SHP77 treated with DMSO at 0.1 percent for 48 hours (cell line): ENCODE data around the gene TP73.
"Not testable (repeated sequence)": the region's sequence is repeated elsewhere in the genome, so short reads cannot be mapped to it uniquely, and the experiment has no call there.

Source experiments
- DNase-seq: peaks from one replicate; lab custom pipeline; 2025; lab: John Stamatoyannopoulos, UW

The TP73 gene

GRCh38 chr1:3618881-3619671 is 33.2 kb upstream of the TP73 start:
- peak; percentile 9 for DNase-seq

GRCh38 chr1:3620708-3621107 is 31.6 kb upstream of the TP73 start:
- DNase-seq: no peak

- DNase-seq: peak; percentile 5
These were observed 31.1 kb upstream of the TP73 start for GRCh38 chr1:3621151-3621671.

- not testable (repeated sequence) for DNase-seq
These were observed 30.2 kb upstream of the TP73 start for GRCh38 chr1:3622102-3622501.

GRCh38 chr1:3623441-3624199 is 28.7 kb upstream of the TP73 start:
- DNase-seq: no peak

- DNase-seq: peak; percentile 73
These were observed 27.8 kb upstream of the TP73 start, which contains the start of gene TPRG1L for GRCh38 chr1:3624200-3625136. TPRG1L (plus strand) TSS chr1:3625015; CDS start chr1:3625073, 58 bp downstream.

GRCh38 chr1:3625151-3625907 is 27.0 kb upstream of the TP73 start:
- peak; percentile 1 for DNase-seq

- DNase-seq: no peak
These were observed 26.3 kb upstream of the TP73 start for GRCh38 chr1:3626025-3626424.

GRCh38 chr1:3627515-3628253 is 24.6 kb upstream of the TP73 start:
- no peak for DNase-seq

GRCh38 chr1:3628445-3628844 is 23.9 kb upstream of the TP73 start:
- DNase-seq: no peak

- no peak for DNase-seq
These were observed 22.7 kb upstream of the TP73 start for GRCh38 chr1:3629561-3630160.

GRCh38 chr1:3630161-3630611 is 22.1 kb upstream of the TP73 start:
- no peak for DNase-seq

- no peak for DNase-seq
These were observed 21.4 kb upstream of the TP73 start for GRCh38 chr1:3630914-3631313.

GRCh38 chr1:3631320-3632260 is 20.7 kb upstream of the TP73 start:
- no peak for DNase-seq

- DNase-seq: no peak
These were observed 20.0 kb upstream of the TP73 start for GRCh38 chr1:3632298-3632697.

- no peak for DNase-seq
These were observed 19.5 kb upstream of the TP73 start for GRCh38 chr1:3632716-3633343.

- DNase-seq: no peak
These were observed 18.8 kb upstream of the TP73 start for GRCh38 chr1:3633344-3634058.
